ENCODE data around the gene TADA3. TPM values are rescaled to one million over a fixed set of nuclear protein-coding genes. Genes with fewer than 3 reads are reported as not detected.
A peak's percentile ranks its signal among the peaks of the same experiment; 100 is the strongest.

The TADA3 gene
- total and polyA plus RNA-seq, 4 donors, result 32.5 to 88.3 (median 71.7) TPM

DNA sequence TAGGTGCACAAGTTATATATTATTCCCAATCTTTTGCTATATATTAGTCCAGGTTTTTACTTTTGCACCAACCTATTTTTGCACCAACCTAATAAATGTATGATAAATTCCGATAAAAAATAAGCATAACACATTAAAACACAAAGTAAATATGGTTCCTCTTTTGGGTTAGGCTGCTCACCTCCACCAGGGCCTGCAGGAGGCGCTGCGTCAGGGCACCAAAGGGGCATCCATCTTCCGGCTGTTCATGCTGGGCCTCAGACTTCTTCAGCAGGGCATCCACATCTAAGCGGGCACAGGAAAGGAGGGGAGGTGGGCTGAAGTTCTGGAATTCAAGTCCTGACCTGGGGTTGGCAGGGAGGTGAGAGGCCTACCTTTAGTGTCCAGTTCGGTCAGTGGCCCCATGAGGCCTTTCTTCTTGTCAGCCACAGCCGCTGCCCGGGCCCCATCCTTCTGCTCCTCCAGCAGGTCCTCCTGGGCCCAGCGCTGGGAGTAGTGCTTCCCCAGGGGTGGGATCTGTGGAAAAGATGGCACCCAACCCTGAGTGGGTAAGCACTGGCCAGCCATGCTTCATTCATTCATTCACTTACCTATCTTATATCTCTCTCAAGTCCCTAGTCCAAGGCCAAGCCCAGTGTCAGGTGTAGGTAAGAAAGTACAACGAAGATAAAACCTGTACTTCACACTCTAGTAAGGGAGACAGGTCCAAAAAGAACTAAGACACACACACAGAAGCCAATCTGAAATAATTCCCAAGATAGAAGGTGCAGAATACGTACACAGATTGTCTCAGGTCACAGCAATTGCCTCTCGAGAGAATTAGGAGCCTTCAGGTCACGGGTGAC is 5.2 kb downstream of the TADA3 start:
- no peak overlapping the region for H3K27ac ChIP-seq (ENCODE audit: low read depth, low read length)
- no peaks in the 10 kb centered on the region for H3K9me3 ChIP-seq (ENCODE audit: control insufficient read depth, insufficient read depth, low read length)
- H3K4me1 ChIP-seq (ENCODE audit: control insufficient read depth, insufficient read depth, low read length), result peaks cover 10% of the 10 kb centered on the region
- DNase-seq (ENCODE audit: low read depth in 4 of 6, low spot score in 6 of 6), result no peak
- H3K27me3 ChIP-seq (ENCODE audit: control insufficient read depth, insufficient read depth, low read length), result no peaks in the 10 kb centered on the region
- 77% methylated on average over 8 of the region's 13 CpGs for WGBS (ENCODE audit: insufficient coverage)
- H3K36me3 ChIP-seq (ENCODE audit: control insufficient read depth, insufficient read depth, low read length), result peaks cover 64% of the 10 kb centered on the region
- H3K4me3 ChIP-seq (ENCODE audit: low read depth, low read length), result no peak overlapping the region

DNA sequence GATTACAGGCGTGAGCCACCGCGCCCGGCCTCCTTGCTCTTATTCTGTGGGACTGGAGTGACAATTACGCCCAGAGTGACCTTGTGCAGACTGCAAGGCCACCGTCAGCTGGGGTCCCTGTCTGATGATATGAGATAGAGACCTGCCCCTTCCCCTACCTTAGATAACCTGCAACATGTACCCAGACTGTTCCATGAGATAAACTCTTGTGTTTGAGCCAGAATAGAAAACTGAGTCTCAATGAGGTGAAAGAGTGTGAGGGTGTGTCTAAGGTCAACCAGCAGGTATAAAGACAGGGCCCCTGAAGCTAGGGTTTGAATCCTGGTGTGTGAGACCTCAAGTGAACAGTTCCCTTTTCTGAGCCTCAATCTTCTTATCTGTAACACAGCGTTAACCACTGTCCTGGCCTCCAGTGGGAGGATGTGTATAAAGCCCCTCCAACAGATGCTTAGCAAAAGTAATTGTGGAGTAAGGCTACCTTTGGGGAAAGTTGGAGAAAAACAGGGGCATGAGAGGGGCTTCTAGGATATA is 6.0 kb downstream of the TADA3 start:
- Histone ChIP-seq H3K36me3 (ENCODE audit: control insufficient read depth, insufficient read depth, low read length) (peaks cover 71% of the 10 kb centered on the region), H3K27me3 (ENCODE audit: control insufficient read depth, insufficient read depth, low read length) (no peaks in the 10 kb centered on the region), H3K4me3 (ENCODE audit: low read depth, low read length) (no peak overlapping the region), H3K27ac (ENCODE audit: low read depth, low read length) (no peak overlapping the region), H3K9me3 (ENCODE audit: control insufficient read depth, insufficient read depth, low read length) (no peaks in the 10 kb centered on the region), H3K4me1 (ENCODE audit: control insufficient read depth, insufficient read depth, low read length) (peaks cover 3% of the 10 kb centered on the region)
- DNase-seq (ENCODE audit: low read depth in 4 of 6, low spot score in 6 of 6), result no peak
- no CpG with 5 or more reads among the region's 7 CpGs for WGBS (ENCODE audit: insufficient coverage)

DNA sequence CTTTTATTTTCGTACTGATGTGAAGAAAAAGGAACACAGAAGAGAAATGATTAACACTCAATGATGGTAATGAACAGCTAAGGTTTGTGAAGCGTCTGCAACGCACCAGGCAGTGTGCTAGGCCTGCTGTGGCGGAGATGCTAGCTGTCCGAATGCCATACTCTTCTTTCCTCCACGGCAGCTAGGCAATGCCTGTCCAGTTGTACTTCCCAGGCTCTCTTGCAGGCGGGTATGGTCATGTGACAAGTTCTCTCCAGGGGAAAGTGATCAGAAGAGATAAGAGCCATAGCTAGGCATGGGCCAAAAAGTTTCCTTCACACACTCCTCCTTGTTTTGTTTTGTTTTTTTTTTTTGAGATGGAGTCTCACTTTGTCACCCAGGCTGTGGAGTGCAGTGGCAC is 6.7 kb downstream of the TADA3 start:
- 96% methylated on average over 4 of the region's 7 CpGs for WGBS (ENCODE audit: insufficient coverage)
- peaks cover 75% of the 10 kb centered on the region for H3K36me3 ChIP-seq (ENCODE audit: control insufficient read depth, insufficient read depth, low read length)

DNA sequence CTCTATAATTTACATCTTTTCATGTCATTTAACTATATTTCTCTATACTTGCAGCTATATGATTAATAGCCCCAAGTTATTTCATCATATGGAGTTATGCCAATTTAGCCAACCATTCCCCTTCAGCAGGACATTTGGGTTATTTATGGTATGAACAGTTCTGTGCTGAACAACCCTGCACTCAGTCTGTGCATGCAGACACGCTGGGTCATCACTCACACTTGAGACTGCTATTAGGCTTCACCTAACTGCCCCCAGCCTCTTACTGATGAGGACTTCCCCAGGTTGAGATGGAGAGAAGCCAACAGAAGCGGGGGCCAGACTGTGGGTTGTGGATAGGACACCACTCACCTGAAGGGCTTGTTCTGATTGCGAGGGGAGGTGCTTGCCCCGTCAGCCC is 7.3 kb downstream of the TADA3 start:
- whole genome bisulfite sequencing (ENCODE audit: insufficient coverage), result 83% methylated on average over 1 of the region's 4 CpGs
- DNase-seq (ENCODE audit: low read depth in 4 of 6, low spot score in 6 of 6), result no peak
- Histone ChIP-seq H3K27me3 (ENCODE audit: control insufficient read depth, insufficient read depth, low read length) (no peaks in the 10 kb centered on the region), H3K4me1 (ENCODE audit: control insufficient read depth, insufficient read depth, low read length) (no peaks in the 10 kb centered on the region), H3K4me3 (ENCODE audit: low read depth, low read length) (no peak overlapping the region), H3K36me3 (ENCODE audit: control insufficient read depth, insufficient read depth, low read length) (peaks cover 79% of the 10 kb centered on the region), H3K27ac (ENCODE audit: low read depth, low read length) (no peak overlapping the region), H3K9me3 (ENCODE audit: control insufficient read depth, insufficient read depth, low read length) (no peaks in the 10 kb centered on the region)

More for the DNA sequence above, 6.7 kb downstream of the TADA3 start:
- Histone ChIP-seq H3K9me3 (ENCODE audit: control insufficient read depth, insufficient read depth, low read length) (no peaks in the 10 kb centered on the region), H3K4me3 (ENCODE audit: low read depth, low read length) (no peak overlapping the region), H3K4me1 (ENCODE audit: control insufficient read depth, insufficient read depth, low read length) (no peaks in the 10 kb centered on the region), H3K27ac (ENCODE audit: low read depth, low read length) (no peak overlapping the region), H3K27me3 (ENCODE audit: control insufficient read depth, insufficient read depth, low read length) (no peaks in the 10 kb centered on the region)
- no peak for DNase-seq (ENCODE audit: low read depth in 4 of 6, low spot score in 6 of 6)

DNA sequence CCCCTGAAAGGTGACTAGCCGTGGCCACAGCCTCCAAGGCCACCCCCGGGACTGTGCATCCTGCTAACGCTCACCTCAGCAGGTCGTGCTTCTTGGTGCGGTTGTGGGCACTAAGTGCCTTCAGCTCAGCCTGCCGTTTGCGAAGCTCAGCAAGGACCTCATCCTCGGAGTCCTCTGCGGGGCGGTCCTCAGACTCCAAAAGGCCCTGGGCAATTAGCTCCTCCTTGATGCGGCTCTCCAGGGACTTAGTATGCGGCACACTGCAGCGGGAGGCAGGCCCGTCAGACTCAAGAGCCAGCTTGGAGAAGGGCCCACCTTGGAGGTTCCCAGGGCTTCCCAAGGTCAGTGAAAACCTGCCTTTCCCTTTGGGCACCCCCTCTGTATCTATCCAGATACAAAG is 8.3 kb downstream of the TADA3 start:
- H3K4me3 ChIP-seq (ENCODE audit: low read depth, low read length), result no peak overlapping the region

DNA sequence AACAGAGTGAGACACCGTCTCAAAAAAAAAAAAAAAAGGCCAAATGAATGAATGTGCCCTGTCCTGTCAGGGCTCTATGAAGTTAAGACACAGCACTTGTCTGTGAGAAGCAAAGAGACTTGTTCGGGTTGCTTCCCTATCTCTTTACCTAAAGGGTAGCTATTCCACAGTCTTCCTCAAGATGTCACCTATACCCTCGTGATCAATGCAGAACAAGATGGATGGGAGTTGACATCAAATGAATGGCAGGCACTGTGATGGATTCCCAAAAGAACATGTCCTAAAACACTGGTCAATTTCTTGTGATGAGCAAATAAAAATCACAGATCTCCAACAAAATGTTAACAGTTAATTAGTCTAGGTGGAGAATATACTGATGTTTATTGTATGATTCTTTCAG is 9.5 kb downstream of the TADA3 start:
- Histone ChIP-seq H3K36me3 (ENCODE audit: control insufficient read depth, insufficient read depth, low read length) (peaks cover 73% of the 10 kb centered on the region), H3K9me3 (ENCODE audit: control insufficient read depth, insufficient read depth, low read length) (no peaks in the 10 kb centered on the region), H3K4me3 (ENCODE audit: low read depth, low read length) (no peak overlapping the region), H3K27ac (ENCODE audit: low read depth, low read length) (no peak overlapping the region), H3K4me1 (ENCODE audit: control insufficient read depth, insufficient read depth, low read length) (no peaks in the 10 kb centered on the region), H3K27me3 (ENCODE audit: control insufficient read depth, insufficient read depth, low read length) (no peaks in the 10 kb centered on the region)
- DNase-seq (ENCODE audit: low read depth in 4 of 6, low spot score in 6 of 6), result peak in 1 of 6 donors; percentile 34
- WGBS (ENCODE audit: insufficient coverage), result no CpG with 5 or more reads among the region's 3 CpGs

More for the DNA sequence above, 8.3 kb downstream of the TADA3 start:
- H3K9me3 ChIP-seq (ENCODE audit: control insufficient read depth, insufficient read depth, low read length), result no peaks in the 10 kb centered on the region
- peaks cover 81% of the 10 kb centered on the region for H3K36me3 ChIP-seq (ENCODE audit: control insufficient read depth, insufficient read depth, low read length)
- DNase-seq (ENCODE audit: low read depth in 4 of 6, low spot score in 6 of 6), result no peak
- WGBS (ENCODE audit: insufficient coverage), result 89% methylated on average over 14 of the region's 14 CpGs
- H3K4me1 ChIP-seq (ENCODE audit: control insufficient read depth, insufficient read depth, low read length), result no peaks in the 10 kb centered on the region
- no peaks in the 10 kb centered on the region for H3K27me3 ChIP-seq (ENCODE audit: control insufficient read depth, insufficient read depth, low read length)
- no peak overlapping the region for H3K27ac ChIP-seq (ENCODE audit: low read depth, low read length)

DNA sequence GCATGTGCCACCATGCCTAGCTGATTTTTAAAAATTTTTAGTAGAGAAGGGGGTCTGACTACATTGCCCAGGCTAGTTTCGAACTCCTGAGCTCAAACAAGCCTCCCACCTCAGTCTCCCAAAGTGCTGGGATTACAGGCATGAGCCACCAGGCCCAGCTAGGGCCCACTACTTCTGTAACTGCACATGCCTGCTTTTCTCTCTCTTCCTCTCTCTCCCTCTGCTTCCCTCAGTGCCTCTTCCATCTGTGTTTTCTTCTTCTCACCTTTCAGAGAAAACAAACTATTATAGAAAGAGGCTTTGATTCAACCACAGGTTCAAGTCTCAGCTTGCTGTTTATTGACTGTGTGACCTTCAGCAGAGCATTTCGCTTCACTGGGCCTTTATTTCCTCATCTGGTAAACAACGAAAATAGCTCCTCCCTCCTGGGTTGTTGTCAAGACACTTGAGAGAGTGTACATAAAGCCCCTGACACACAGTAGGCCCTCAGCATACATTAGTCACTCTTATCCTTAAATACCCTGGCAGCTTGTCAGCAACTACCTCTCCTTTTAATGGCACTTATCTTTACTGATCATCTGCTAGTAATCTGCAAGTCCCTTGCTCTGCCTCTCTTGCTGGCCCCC is 10.2 kb downstream of the TADA3 start:
- 84% methylated on average over 3 of the region's 3 CpGs for WGBS (ENCODE audit: insufficient coverage)
- Histone ChIP-seq H3K4me1 (ENCODE audit: control insufficient read depth, insufficient read depth, low read length) (peaks cover 2% of the 10 kb centered on the region), H3K4me3 (ENCODE audit: low read depth, low read length) (no peak overlapping the region), H3K27ac (ENCODE audit: low read depth, low read length) (no peak overlapping the region), H3K36me3 (ENCODE audit: control insufficient read depth, insufficient read depth, low read length) (peaks cover 69% of the 10 kb centered on the region), H3K27me3 (ENCODE audit: control insufficient read depth, insufficient read depth, low read length) (no peaks in the 10 kb centered on the region), H3K9me3 (ENCODE audit: control insufficient read depth, insufficient read depth, low read length) (no peaks in the 10 kb centered on the region)
- DNase-seq (ENCODE audit: low read depth in 4 of 6, low spot score in 6 of 6), result no peak

DNA sequence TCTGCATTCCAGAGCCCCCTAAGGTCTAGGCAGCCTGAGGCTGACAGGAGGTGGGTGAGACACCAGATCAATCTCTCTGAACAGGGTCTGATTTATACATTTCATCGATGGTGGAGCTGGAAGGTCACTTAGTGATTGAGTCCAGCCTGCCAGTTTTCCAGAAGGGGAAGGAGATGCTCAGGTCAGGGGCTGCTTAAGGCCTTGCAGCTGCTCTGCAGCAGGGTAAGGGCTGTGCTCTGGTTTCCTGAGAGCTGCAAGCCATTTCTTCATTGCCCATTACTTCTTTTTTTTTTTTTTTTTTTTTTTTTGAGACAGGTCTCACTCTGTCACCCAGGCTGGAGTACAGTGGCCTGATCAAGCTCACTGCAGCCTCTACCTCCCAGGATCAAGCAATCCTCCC is 10.7 kb downstream of the TADA3 start:
- H3K4me3 ChIP-seq (ENCODE audit: low read depth, low read length), result no peak overlapping the region
- no peak overlapping the region for H3K27ac ChIP-seq (ENCODE audit: low read depth, low read length)
- H3K4me1 ChIP-seq (ENCODE audit: control insufficient read depth, insufficient read depth, low read length), result peaks cover 6% of the 10 kb centered on the region
- H3K9me3 ChIP-seq (ENCODE audit: control insufficient read depth, insufficient read depth, low read length), result no peaks in the 10 kb centered on the region
- no peak for DNase-seq (ENCODE audit: low read depth in 4 of 6, low spot score in 6 of 6)
- WGBS (ENCODE audit: insufficient coverage), result 78% methylated on average over 1 of the region's 1 CpG
- peaks cover 65% of the 10 kb centered on the region for H3K36me3 ChIP-seq (ENCODE audit: control insufficient read depth, insufficient read depth, low read length)
- no peaks in the 10 kb centered on the region for H3K27me3 ChIP-seq (ENCODE audit: control insufficient read depth, insufficient read depth, low read length)

DNA sequence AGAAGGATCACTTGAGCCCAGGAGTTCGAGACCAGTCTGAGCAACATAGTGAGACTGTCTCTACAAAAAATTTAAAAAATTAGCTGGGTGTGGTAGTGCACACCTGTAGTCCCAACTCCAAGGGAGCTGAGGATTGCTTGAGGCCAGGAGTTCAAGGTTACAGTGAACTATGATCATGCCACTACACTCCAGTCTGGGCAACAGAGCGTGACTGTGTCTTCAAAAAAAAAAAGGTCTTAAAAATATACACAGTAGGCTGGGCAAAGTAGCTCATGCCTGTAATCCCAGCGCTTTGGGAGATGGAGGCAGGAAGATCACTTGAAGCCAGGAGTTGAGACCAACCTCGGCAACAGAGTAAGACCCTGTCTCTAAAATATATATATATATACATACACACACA is 11.4 kb downstream of the TADA3 start:
- DNase-seq (ENCODE audit: low read depth in 4 of 6, low spot score in 6 of 6), result no peak
- no peak overlapping the region for H3K4me3 ChIP-seq (ENCODE audit: low read depth, low read length)
- peaks cover 6% of the 10 kb centered on the region for H3K4me1 ChIP-seq (ENCODE audit: control insufficient read depth, insufficient read depth, low read length)
- no peaks in the 10 kb centered on the region for H3K9me3 ChIP-seq (ENCODE audit: control insufficient read depth, insufficient read depth, low read length)
- H3K27me3 ChIP-seq (ENCODE audit: control insufficient read depth, insufficient read depth, low read length), result no peaks in the 10 kb centered on the region
- H3K36me3 ChIP-seq (ENCODE audit: control insufficient read depth, insufficient read depth, low read length), result peaks cover 61% of the 10 kb centered on the region
- H3K27ac ChIP-seq (ENCODE audit: low read depth, low read length), result no peak overlapping the region
- 100% methylated on average over 1 of the region's 4 CpGs for WGBS (ENCODE audit: insufficient coverage)

DNA sequence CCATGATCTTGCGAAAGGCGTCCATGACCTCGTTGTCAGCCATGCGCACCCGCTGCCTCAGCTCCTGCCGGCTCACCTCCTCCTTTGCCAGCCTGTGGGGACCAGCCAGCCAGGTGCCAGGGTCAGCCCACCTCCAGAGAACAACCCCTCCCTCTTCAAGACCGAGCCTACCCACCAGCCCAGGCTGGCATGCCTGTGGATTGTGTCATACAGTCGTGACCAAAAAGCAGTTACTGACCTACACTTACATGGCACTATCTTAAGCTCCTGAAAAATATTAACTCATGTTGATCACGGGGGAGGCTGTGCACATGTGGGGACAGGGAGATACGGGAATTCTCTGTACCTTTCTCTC is 11.8 kb downstream of the TADA3 start:
- H3K4me1 ChIP-seq (ENCODE audit: control insufficient read depth, insufficient read depth, low read length), result peaks cover 6% of the 10 kb centered on the region
- DNase-seq (ENCODE audit: low read depth in 4 of 6, low spot score in 6 of 6), result no peak
- peaks cover 57% of the 10 kb centered on the region for H3K36me3 ChIP-seq (ENCODE audit: control insufficient read depth, insufficient read depth, low read length)
- no peak overlapping the region for H3K4me3 ChIP-seq (ENCODE audit: low read depth, low read length)
- no peaks in the 10 kb centered on the region for H3K9me3 ChIP-seq (ENCODE audit: control insufficient read depth, insufficient read depth, low read length)
- WGBS (ENCODE audit: insufficient coverage), result 92% methylated on average over 7 of the region's 10 CpGs
- no peak overlapping the region for H3K27ac ChIP-seq (ENCODE audit: low read depth, low read length)
- no peaks in the 10 kb centered on the region for H3K27me3 ChIP-seq (ENCODE audit: control insufficient read depth, insufficient read depth, low read length)

Measured in spinal cord (tissue), 10 donors.